ENCODE data around the gene H2AZ2.

DNA sequence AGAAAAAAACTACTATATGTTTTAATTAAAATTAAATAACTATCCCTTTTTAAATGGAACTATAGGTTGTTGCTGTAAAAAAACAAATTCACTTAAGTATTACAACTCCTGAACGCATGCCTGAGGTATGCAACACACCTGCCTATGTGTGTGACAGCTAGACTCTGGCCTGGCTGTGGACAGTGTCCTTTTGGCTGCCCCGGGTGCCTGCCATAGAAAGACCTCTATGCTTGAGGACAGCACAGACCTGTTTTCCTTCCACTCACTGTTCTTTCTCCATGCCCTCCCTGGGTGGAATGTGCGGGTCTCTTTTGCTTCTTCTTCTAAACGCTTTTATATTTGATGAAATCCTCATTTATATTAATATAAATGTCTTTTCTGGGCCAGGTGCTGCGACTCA lies 57.9 kb downstream of the H2AZ2 start:
- TF ChIP-seq, protein P1, sequence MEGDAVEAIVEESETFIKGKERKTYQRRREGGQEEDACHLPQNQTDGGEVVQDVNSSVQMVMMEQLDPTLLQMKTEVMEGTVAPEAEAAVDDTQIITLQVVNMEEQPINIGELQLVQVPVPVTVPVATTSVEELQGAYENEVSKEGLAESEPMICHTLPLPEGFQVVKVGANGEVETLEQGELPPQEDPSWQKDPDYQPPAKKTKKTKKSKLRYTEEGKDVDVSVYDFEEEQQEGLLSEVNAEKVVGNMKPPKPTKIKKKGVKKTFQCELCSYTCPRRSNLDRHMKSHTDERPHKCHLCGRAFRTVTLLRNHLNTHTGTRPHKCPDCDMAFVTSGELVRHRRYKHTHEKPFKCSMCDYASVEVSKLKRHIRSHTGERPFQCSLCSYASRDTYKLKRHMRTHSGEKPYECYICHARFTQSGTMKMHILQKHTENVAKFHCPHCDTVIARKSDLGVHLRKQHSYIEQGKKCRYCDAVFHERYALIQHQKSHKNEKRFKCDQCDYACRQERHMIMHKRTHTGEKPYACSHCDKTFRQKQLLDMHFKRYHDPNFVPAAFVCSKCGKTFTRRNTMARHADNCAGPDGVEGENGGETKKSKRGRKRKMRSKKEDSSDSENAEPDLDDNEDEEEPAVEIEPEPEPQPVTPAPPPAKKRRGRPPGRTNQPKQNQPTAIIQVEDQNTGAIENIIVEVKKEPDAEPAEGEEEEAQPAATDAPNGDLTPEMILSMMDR (IDR thresholded peaks at IDR 0.05; ENCODE audit: insufficient read depth, low read length), result no peak
- TF ChIP-seq POLR2AphosphoS5 (IDR thresholded peaks at IDR 0.05; ENCODE audit: low read depth) (no peak), GABPA (IDR thresholded peaks at IDR 0.05; ENCODE audit: low read depth) (no peak), SPI1 (IDR thresholded peaks at IDR 0.05; ENCODE audit: borderline replicate concordance, low read depth) (no peak)

Measured in HL-60 (cell line).